Measurements from ENCODE around the gene TMSB4X. TPM values are rescaled to one million over a fixed set of nuclear protein-coding genes. Genes with fewer than 3 reads are reported as not detected.

TMSB4X gene
- total and polyA plus RNA-seq, 2 of the 8 experiments (the other 6 are each of a cell fraction or from before 2014, with no cell fraction given), result 2,063 to 2,112 TPM

GRCh38 chrX:13001097-13001496 is 26.2 kb downstream of the TMSB4X start:
- no peak overlapping the region for H3K9ac ChIP-seq (replicated peaks in 1 of 4; ENCODE audit: extremely low read depth in 1 of 4, low read depth in 3 of 4, low read length in 3 of 4)
- H3K4me2 ChIP-seq (ENCODE audit: insufficient read depth in 1 of 2, low read depth in 2 of 2, low read length in 2 of 2), result no peak overlapping the region
- H3K27me3 ChIP-seq (replicated peaks in 1 of 4; ENCODE audit: control insufficient read depth in 3 of 4, extremely low read depth in 1 of 4, insufficient read depth in 3 of 4, low read length in 3 of 4), result no peaks in the 10 kb centered on the region
- H2AFZ ChIP-seq (ENCODE audit: low read length), result no peak overlapping the region
- H3K56ac ChIP-seq (replicated peaks; ENCODE audit: insufficient read length, low read depth, low read length), result no peak overlapping the region
- no peak overlapping the region for H2BK15ac ChIP-seq (ENCODE audit: low read length)
- no peaks in the 10 kb centered on the region for H4K20me1 ChIP-seq (replicated peaks in 1 of 2; ENCODE audit: control insufficient read depth in 1 of 2, insufficient read depth in 2 of 2, low read length in 2 of 2)
- H2AK5ac ChIP-seq (ENCODE audit: low read depth, low read length), result no peak overlapping the region
- H3K79me1 ChIP-seq (ENCODE audit: low read depth, low read length), result no peaks in the 10 kb centered on the region
- H4K5ac ChIP-seq (ENCODE audit: insufficient read length, low read depth, low read length), result no peak overlapping the region
- no peaks in the 10 kb centered on the region for H3K79me2 ChIP-seq (ENCODE audit: control insufficient read depth in 1 of 2, insufficient read depth in 2 of 2, low read length in 2 of 2)
- no peak overlapping the region for H2BK12ac ChIP-seq (ENCODE audit: low read depth, low read length)
- H3K36me3 ChIP-seq (ENCODE audit: control insufficient read depth in 2 of 4, insufficient read depth in 4 of 4, low read length in 3 of 4), result no peaks in the 10 kb centered on the region
- H3K4me1 ChIP-seq (replicated peaks in 1 of 4; ENCODE audit: control insufficient read depth in 3 of 4, insufficient read depth in 4 of 4, low read length in 3 of 4), result peaks cover 0 to 7% (median 0%) of the 10 kb centered on the region in 4 experiments; a peak in 3 of 7 replicates
- POLR2A ChIA-PET (ENCODE audit: partially characterized antibody), result interaction anchor here (3.4 kb wide), 1 partner anchor 25 kb away, joined by 10 read pairs; no protein-coding TSS in a partner anchor
- no peaks in the 10 kb centered on the region for H3K23me2 ChIP-seq (ENCODE audit: low read depth, low read length)
- no peak overlapping the region for H4K91ac ChIP-seq (replicated peaks; ENCODE audit: insufficient read length, low read length)
- no peak overlapping the region for H2BK120ac ChIP-seq (replicated peaks; ENCODE audit: low read depth, low read length)
- H3K27ac ChIP-seq (ENCODE audit: low read depth, low read length), result no peak overlapping the region
- no peak overlapping the region for H2BK5ac ChIP-seq (ENCODE audit: low read depth, low read length)
- DNase-seq (ENCODE audit: low read depth in 1 of 2, low spot score in 2 of 2), result no peak
- no peak overlapping the region for H3K4me3 ChIP-seq (ENCODE audit: extremely low read depth in 1 of 4, insufficient read depth in 2 of 4, low read depth in 3 of 4, low read length in 4 of 4)
- H4K8ac ChIP-seq (ENCODE audit: extremely low read depth, insufficient read depth, low read length), result no peak overlapping the region
- 86% methylated on average over 5 of the region's 5 CpGs; no CpG with 5 or more reads in 1 of the 2 experiments for WGBS, 2 experiments (ENCODE audit: extremely low coverage in 1 of 2, insufficient coverage in 1 of 2, insufficient read length in 1 of 2, insufficient replicate concordance in 2 of 2, low coverage in 1 of 2, low lambda C conversion rate in 2 of 2, missing lambda C conversion rate in 1 of 2)
- H3K9me3 ChIP-seq (ENCODE audit: insufficient read depth in 2 of 2, low read depth in 1 of 2, low read length in 1 of 2), result no peaks in the 10 kb centered on the region
- no peak for FAIRE-seq
- CTCF ChIA-PET (ENCODE audit: partially characterized antibody), result no interaction called here
- H3K18ac ChIP-seq (ENCODE audit: extremely low read depth, low read length), result no peak overlapping the region
- TF ChIP-seq RAD21 (IDR thresholded peaks at IDR 0.05 in 1 of 2, conservative IDR thresholded peaks at IDR 0.05 in 1 of 2; ENCODE audit: low read depth in 2 of 2, low read length in 2 of 2) (no peak), CREB1 (IDR thresholded peaks at IDR 0.05) (no peak), BRCA1 (IDR thresholded peaks at IDR 0.05; ENCODE audit: low read depth, low read length) (no peak), SRF (IDR thresholded peaks at IDR 0.05; ENCODE audit: low read depth, low read length) (no peak), EP300 (IDR thresholded peaks at IDR 0.05; ENCODE audit: borderline replicate concordance in 1 of 2, low read depth in 2 of 2, low read length in 2 of 2) (no peak), TAF7 (optimal IDR thresholded peaks at IDR 0.05; ENCODE audit: borderline replicate concordance, low read depth, low read length) (no peak), GABPA (IDR thresholded peaks at IDR 0.05; ENCODE audit: borderline replicate concordance, insufficient read depth, low read length) (no peak), RFX5 (IDR thresholded peaks at IDR 0.05; ENCODE audit: borderline replicate concordance, low read depth, low read length) (no peak), CTBP2 (IDR thresholded peaks at IDR 0.05; ENCODE audit: borderline replicate concordance, insufficient read depth, insufficient read length, low read length) (no peak), E2F6 (IDR thresholded peaks at IDR 0.05) (no peak)
- no peak overlapping the region for H3K4ac ChIP-seq (replicated peaks; ENCODE audit: insufficient read length, low read depth, low read length)
- H3K14ac ChIP-seq (ENCODE audit: insufficient read length), result no peak overlapping the region
- H3K23ac ChIP-seq (ENCODE audit: insufficient read length), result no peak overlapping the region
- no peak overlapping the region for H2BK20ac ChIP-seq (ENCODE audit: low read length)

All from H1 (cell line).